Measurements from ENCODE around the gene SMIM43.

DNA sequence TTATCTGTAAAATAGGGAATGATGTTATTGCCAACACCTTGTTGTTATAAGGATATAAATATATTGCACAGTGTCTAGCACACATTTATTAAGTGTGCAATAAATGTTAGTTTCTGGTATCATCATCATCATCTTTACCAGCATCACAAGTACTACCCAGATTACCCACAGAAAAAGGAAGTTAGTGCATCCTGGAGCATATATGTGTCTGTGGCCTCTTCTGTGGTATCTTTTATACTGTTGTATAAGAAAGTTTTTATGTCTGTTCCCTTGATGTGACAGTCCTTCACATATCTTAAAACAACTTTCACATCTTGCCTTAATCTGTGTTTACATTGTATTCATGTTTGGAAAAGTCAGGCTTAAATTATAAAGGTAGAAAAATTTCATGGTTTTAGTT is 46.2 kb upstream of the SMIM43 start:
- TF ChIP-seq, protein P1, sequence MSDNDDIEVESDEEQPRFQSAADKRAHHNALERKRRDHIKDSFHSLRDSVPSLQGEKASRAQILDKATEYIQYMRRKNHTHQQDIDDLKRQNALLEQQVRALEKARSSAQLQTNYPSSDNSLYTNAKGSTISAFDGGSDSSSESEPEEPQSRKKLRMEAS (IDR thresholded peaks at IDR 0.05), result no peak
- TF ChIP-seq YY1 (IDR thresholded peaks at IDR 0.05; ENCODE audit: low read depth) (no peak), EP300 (IDR thresholded peaks at IDR 0.05; ENCODE audit: borderline replicate concordance) (no peak), NFIC (IDR thresholded peaks at IDR 0.05) (no peak), RAD21 (IDR thresholded peaks at IDR 0.05; ENCODE audit: low read depth) (no peak)
- TF ChIP-seq, protein P2, sequence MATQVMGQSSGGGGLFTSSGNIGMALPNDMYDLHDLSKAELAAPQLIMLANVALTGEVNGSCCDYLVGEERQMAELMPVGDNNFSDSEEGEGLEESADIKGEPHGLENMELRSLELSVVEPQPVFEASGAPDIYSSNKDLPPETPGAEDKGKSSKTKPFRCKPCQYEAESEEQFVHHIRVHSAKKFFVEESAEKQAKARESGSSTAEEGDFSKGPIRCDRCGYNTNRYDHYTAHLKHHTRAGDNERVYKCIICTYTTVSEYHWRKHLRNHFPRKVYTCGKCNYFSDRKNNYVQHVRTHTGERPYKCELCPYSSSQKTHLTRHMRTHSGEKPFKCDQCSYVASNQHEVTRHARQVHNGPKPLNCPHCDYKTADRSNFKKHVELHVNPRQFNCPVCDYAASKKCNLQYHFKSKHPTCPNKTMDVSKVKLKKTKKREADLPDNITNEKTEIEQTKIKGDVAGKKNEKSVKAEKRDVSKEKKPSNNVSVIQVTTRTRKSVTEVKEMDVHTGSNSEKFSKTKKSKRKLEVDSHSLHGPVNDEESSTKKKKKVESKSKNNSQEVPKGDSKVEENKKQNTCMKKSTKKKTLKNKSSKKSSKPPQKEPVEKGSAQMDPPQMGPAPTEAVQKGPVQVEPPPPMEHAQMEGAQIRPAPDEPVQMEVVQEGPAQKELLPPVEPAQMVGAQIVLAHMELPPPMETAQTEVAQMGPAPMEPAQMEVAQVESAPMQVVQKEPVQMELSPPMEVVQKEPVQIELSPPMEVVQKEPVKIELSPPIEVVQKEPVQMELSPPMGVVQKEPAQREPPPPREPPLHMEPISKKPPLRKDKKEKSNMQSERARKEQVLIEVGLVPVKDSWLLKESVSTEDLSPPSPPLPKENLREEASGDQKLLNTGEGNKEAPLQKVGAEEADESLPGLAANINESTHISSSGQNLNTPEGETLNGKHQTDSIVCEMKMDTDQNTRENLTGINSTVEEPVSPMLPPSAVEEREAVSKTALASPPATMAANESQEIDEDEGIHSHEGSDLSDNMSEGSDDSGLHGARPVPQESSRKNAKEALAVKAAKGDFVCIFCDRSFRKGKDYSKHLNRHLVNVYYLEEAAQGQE (IDR thresholded peaks at IDR 0.05; ENCODE audit: low read depth), result no peak
